Osteocyte (in vitro differentiated cells): Measurements from ENCODE around the gene ERICH6. TPM values are rescaled to one million over a fixed set of nuclear protein-coding genes. Genes with fewer than 3 reads are reported as not detected.

Experiments
- DNase-seq: peaks from one replicate; pipeline ENCODE4 v3.0.0; 2021; ENCODE audit warnings: mixed read lengths; ENCODE audit not compliant: unreplicated experiment; ENCODE audit errors: extremely low spot score
- H3K27ac Mint-ChIP-seq: one replicate; pipeline ENCODE4 v1.8.0; 2021; ENCODE audit warnings: mild to moderate bottlenecking, mixed read lengths; ENCODE audit not compliant: unreplicated experiment
- H3K27me3 Mint-ChIP-seq: one replicate; pipeline ENCODE4 v1.8.0; 2021; ENCODE audit warnings: mixed read lengths; ENCODE audit not compliant: unreplicated experiment
- H3K36me3 Mint-ChIP-seq: one replicate; pipeline ENCODE4 v1.8.0; 2021; ENCODE audit warnings: mixed read lengths; ENCODE audit not compliant: unreplicated experiment
- H3K4me1 Mint-ChIP-seq: one replicate; pipeline ENCODE4 v1.8.0; 2021; ENCODE audit warnings: mixed read lengths; ENCODE audit not compliant: unreplicated experiment
- H3K4me3 Mint-ChIP-seq: one replicate; pipeline ENCODE4 v1.8.0; 2021; ENCODE audit warnings: mild to moderate bottlenecking, moderate library complexity, mixed read lengths; ENCODE audit not compliant: unreplicated experiment
- H3K9me3 Mint-ChIP-seq: one replicate; pipeline ENCODE4 v1.8.0; 2021; ENCODE audit warnings: mixed read lengths; ENCODE audit not compliant: unreplicated experiment
- CTCF ChIP-seq: fragments of 200-600 bp; sonication (generic); IDR thresholded peaks from 2 replicates; pipeline ENCODE4 v1.5.0; 2021; ENCODE audit warnings: antibody characterized with exemption, mild to moderate bottlenecking, moderate library complexity
- total RNA-seq: library from RNA; stranded (reverse); gene quantifications from 2 replicates; pipeline ENCODE4 v1.2.1, GENCODE V29; 2021

Gene ERICH6
- total RNA-seq, 1 donor from 2014 or later: 0.83 TPM

- no peak for TF ChIP-seq CTCF
- Mint-ChIP-seq H3K27me3 (no peaks in the 10 kb centered on the region), H3K9me3 (no peaks in the 10 kb centered on the region), H3K4me3 (no peak overlapping the region), H3K27ac (no peak overlapping the region), H3K36me3 (peaks cover 18% of the 10 kb centered on the region), H3K4me1 (peaks cover 43% of the 10 kb centered on the region)
- no peak for DNase-seq
These were observed 39.0 kb upstream of the ERICH6 start for GRCh38 chr3:150742679-150743078.

DNA sequence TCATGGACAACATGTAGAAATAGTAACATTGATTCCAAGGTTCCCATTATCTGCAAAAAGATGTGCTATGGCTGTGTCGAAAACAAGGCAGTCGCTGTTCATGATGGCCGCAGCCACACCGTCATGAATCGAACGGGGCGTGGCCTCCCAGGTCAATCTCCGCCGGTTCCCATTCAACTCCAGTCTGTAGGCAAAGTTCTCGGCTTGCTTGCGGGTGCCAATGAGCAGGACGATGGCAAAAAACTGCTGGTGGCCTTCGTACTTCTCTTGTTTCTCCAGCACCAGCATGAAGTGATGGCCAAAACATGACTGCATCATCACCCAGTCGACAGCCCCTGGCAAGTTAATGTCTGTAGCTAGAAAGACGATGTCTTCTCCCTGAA lies 38.4 kb upstream of the ERICH6 start:
- Mint-ChIP-seq H3K36me3 (peaks cover 18% of the 10 kb centered on the region), H3K4me1 (peaks cover 43% of the 10 kb centered on the region), H3K4me3 (no peak overlapping the region), H3K27me3 (no peaks in the 10 kb centered on the region), H3K27ac (no peak overlapping the region), H3K9me3 (no peaks in the 10 kb centered on the region)
- TF ChIP-seq CTCF: no peak
- no peak for DNase-seq

- H3K36me3 Mint-ChIP-seq: peaks cover 18% of the 10 kb centered on the region
- TF ChIP-seq CTCF: no peak
- peaks cover 37% of the 10 kb centered on the region for H3K4me1 Mint-ChIP-seq
These were observed 37.9 kb upstream of the ERICH6 start for GRCh38 chr3:150741497-150742140.

GRCh38 chr3:150740733-150741496 lies 37.2 kb upstream of the ERICH6 start:
- H3K9me3 Mint-ChIP-seq: no peaks in the 10 kb centered on the region
- H3K27ac Mint-ChIP-seq: no peak overlapping the region
- TF ChIP-seq CTCF: no peak
- no peaks in the 10 kb centered on the region for H3K27me3 Mint-ChIP-seq
- H3K4me3 Mint-ChIP-seq: no peak overlapping the region
- DNase-seq: peak; percentile 38
- peaks cover 18% of the 10 kb centered on the region for H3K36me3 Mint-ChIP-seq
- peaks cover 36% of the 10 kb centered on the region for H3K4me1 Mint-ChIP-seq

More at GRCh38 chr3:150741497-150742140, 37.9 kb upstream of the ERICH6 start:
- DNase-seq: no peak
- Mint-ChIP-seq H3K4me3 (no peak overlapping the region), H3K9me3 (no peaks in the 10 kb centered on the region), H3K27me3 (no peaks in the 10 kb centered on the region), H3K27ac (no peak overlapping the region)

- Mint-ChIP-seq H3K27me3 (no peaks in the 10 kb centered on the region), H3K4me1 (peaks cover 28% of the 10 kb centered on the region), H3K27ac (no peak overlapping the region), H3K36me3 (peaks cover 18% of the 10 kb centered on the region), H3K9me3 (no peaks in the 10 kb centered on the region), H3K4me3 (no peak overlapping the region)
- TF ChIP-seq CTCF: no peak
- peak; percentile 21 for DNase-seq
These were observed 36.3 kb upstream of the ERICH6 start for GRCh38 chr3:150739877-150740645.
